Ascending aorta (tissue), 2 donors: Measurements from ENCODE around the gene DERL2. TPM values are rescaled to one million over a fixed set of nuclear protein-coding genes. Genes with fewer than 3 reads are reported as not detected.

ENCODE experiments used
- DNase-seq, 2 donors: peaks; one replicate each; pipeline ENCODE4 v3.0.0-alpha.2; 2019; ENCODE audit warnings: low spot score in 2 of 2
- H3K27ac ChIP-seq, 2 donors: fragments of 200-600 bp; sonication (generic); one replicate each; pipeline ENCODE4 v1.5.1; 2016 to 2017; ENCODE audit warnings: mild to moderate bottlenecking in 1 of 2
- H3K27me3 ChIP-seq: fragments of 200-600 bp; sonication (generic); one replicate; pipeline ENCODE4 v1.5.1; 2017
- H3K36me3 ChIP-seq, 2 donors: fragments of 200-600 bp; sonication (generic); one replicate each; pipeline ENCODE4 v1.5.1; 2016
- H3K4me1 ChIP-seq, 2 donors: fragments of 200-600 bp; sonication (generic); one replicate each; pipeline ENCODE4 v1.5.1; 2016 to 2017; ENCODE audit warnings: mild to moderate bottlenecking in 1 of 2
- H3K4me3 ChIP-seq, 2 donors: fragments of 200-600 bp; sonication (generic); one replicate each; pipeline ENCODE4 v1.5.1; 2016 to 2017; ENCODE audit warnings: mild to moderate bottlenecking in 1 of 2
- H3K9me3 ChIP-seq, 2 donors: fragments of 200-600 bp; sonication (generic); one replicate each; pipeline ENCODE4 v1.5.1; 2016
- CTCF ChIP-seq, 3 experiments: fragments of 200-600 bp in 2 of 3; fragments of 450-650 bp in 1 of 3; sonication (generic) in 2 of 3; IDR thresholded peaks; one replicate each; pipeline ENCODE4 v1.5.1; 2016 to 2019; ENCODE audit warnings: antibody characterized with exemption in 3 of 3, mild to moderate bottlenecking in 1 of 3, moderate library complexity in 1 of 3
- intact Hi-C: fragments of 100-400 bp; cut with DNase I; formaldehyde crosslinking; loops from one replicate; pipeline ENCODE4 v1.15.1; 2023
- total RNA-seq: library from RNA; depleted of rRNA; stranded (reverse); fragments of >200 nt; gene quantifications from one replicate; pipeline ENCODE4 v1.1.0, GENCODE V29; 2016

The DERL2 gene
- total RNA-seq, 1 donor from 2014 or later, result 7.5 TPM

DNA sequence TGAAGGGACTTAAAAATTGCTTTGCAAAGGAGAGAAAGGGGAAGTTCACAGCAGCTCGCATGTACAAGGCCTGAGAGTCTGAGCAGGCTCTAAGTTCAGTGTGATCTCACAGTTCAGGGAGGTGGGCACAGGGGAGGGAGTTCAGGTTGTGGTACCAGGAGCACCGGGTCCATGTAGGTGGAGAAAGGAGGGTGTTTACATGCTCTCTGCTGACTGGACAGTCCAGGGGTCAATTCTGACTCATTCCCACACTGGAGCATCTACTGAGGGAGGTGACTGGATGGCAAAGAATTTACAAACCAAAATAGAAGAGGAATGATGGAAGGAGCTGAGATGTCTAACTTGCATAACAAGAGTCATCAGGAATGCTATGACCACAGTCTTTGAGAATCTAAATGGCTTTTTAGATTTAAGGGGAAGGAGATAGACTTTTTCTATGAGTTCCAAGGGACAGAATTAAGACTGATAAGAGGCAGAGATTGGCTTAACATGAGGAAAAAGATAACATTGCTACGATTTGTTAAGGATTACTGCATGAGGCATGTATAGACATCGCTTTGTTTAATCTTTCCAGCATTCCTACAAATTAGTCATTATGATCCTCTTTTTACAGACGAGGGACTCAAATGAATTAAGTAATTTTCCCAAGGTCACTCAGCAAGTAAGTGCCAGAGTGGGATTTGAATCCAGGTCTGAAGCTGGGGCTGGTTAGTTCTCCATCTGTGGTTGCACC is 30.2 kb upstream of the DERL2 start:
- H3K27me3 ChIP-seq, result no peaks in the 10 kb centered on the region
- no peak overlapping the region for H3K4me3 ChIP-seq
- no peaks in the 10 kb centered on the region for H3K9me3 ChIP-seq
- peaks cover 39 to 55% of the 10 kb centered on the region in 2 donors for H3K36me3 ChIP-seq
- no peak for DNase-seq
- peak overlapping the region; percentile 14 to 42 for H3K27ac ChIP-seq
- TF ChIP-seq CTCF (IDR thresholded peaks at IDR 0.05), result no peak
- intact Hi-C loops, result no loop called here
- H3K4me1 ChIP-seq, result no peaks in the 10 kb centered on the region

DNA sequence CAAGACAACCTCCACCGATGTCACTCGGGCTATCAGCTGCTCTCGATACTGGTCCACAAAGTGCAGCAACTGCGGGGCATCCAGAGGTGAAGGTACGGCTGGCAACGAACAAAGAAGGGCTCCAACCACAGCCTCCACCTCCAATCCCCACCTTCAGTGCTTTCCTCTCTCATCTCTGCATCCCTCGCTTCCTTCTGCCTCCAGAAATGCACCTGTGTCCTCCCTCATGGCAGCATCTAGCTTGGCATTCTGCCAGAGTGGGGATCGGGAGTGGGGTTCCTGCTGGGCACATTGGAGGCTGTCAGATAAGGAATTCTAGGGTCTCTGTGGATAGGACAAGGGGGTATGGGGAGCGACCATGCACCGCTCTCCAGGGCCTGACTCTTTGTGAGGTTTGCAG is 29.0 kb upstream of the DERL2 start:
- Histone ChIP-seq H3K4me1 (no peaks in the 10 kb centered on the region), H3K27ac (no peak overlapping the region), H3K27me3 (no peaks in the 10 kb centered on the region), H3K4me3 (no peak overlapping the region), H3K9me3 (no peaks in the 10 kb centered on the region), H3K36me3 (peaks cover 33 to 48% of the 10 kb centered on the region in 2 donors)
- intact Hi-C loops, result no loop called here
- TF ChIP-seq CTCF (IDR thresholded peaks at IDR 0.05), result no peak
- DNase-seq, result no peak

DNA sequence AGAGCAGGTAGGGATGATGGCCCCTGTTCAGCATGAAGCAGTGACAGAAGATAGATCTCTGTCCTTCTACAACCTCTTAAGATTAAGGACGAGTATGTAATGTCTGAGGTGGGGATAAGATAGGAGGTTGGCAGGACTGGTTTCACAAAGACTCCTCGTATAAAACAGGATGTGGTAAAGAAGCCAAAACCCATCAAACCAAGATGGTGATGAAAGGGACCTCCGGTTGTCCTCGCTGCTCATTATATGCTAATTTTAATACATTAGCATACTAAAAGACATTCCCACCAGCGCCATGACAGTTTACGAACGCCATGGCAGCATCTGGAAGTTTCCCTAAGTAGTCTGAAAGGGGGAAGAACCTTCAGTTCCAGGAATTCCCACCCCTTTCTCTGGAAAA is 27.6 kb upstream of the DERL2 start:
- Histone ChIP-seq H3K27me3 (no peaks in the 10 kb centered on the region), H3K9me3 (no peaks in the 10 kb centered on the region), H3K27ac (no peak overlapping the region), H3K4me1 (no peaks in the 10 kb centered on the region), H3K4me3 (no peak overlapping the region), H3K36me3 (peaks cover 33 to 48% of the 10 kb centered on the region in 2 donors)
- peak in 1 of 2 donors; percentile 12 for DNase-seq
- intact Hi-C loops, result no loop called here
- no peak for TF ChIP-seq CTCF (IDR thresholded peaks at IDR 0.05)

GRCh38 chr17:5511401-5512225 is 25.6 kb upstream of the DERL2 start:
- TF ChIP-seq CTCF (IDR thresholded peaks at IDR 0.05), result no peak
- Histone ChIP-seq H3K4me3 (no peak overlapping the region), H3K4me1 (no peaks in the 10 kb centered on the region), H3K36me3 (peaks cover 26 to 38% of the 10 kb centered on the region in 2 donors), H3K27me3 (no peaks in the 10 kb centered on the region), H3K27ac (no peak overlapping the region), H3K9me3 (no peaks in the 10 kb centered on the region)
- DNase-seq, result no peak
- intact Hi-C loops, result no loop called here

DNA sequence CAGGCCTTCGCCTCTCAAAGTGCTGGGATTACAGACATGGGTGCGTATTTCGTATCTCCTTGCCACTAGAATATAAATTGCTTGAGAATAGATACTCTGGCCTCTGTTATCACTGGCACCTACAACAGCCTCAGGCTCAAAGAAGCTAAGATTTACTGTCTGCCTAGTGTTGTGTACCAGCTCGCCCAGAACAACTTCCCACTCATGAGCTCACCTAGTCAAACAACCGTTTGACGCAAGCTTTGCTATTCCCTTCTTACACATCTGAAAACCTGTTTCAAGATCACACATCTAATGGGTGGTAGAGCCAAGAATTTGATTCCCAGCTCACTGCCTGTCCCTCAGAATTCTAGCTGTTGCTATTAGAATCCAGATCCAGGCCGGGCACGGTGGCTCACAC is 24.8 kb upstream of the DERL2 start:
- Histone ChIP-seq H3K27me3 (no peaks in the 10 kb centered on the region), H3K4me3 (no peak overlapping the region), H3K27ac (no peak overlapping the region), H3K36me3 (peaks cover 26 to 34% of the 10 kb centered on the region in 2 donors), H3K9me3 (no peaks in the 10 kb centered on the region), H3K4me1 (no peaks in the 10 kb centered on the region)
- intact Hi-C loops, result no loop called here
- no peak for TF ChIP-seq CTCF (IDR thresholded peaks at IDR 0.05)
- DNase-seq, result no peak
